NT2/D1 (cell line): ENCODE results near the gene IFNGR2.

Source experiments
- SUZ12 ChIP-seq: IDR thresholded peaks from 2 replicates; pipeline ENCODE4 v1.6.1; 2011; ENCODE audit not compliant: insufficient read length, insufficient read depth; ENCODE audit errors: extremely low read depth
- YY1 ChIP-seq: IDR thresholded peaks from 2 replicates; pipeline ENCODE4 v1.6.1; 2011; ENCODE audit not compliant: insufficient read length, insufficient read depth
- ZNF274 ChIP-seq: IDR thresholded peaks from 2 replicates; pipeline ENCODE4 v1.6.1; 2011; ENCODE audit warnings: mild to moderate bottlenecking, low read depth, low read length

- no peak for TF ChIP-seq SUZ12
- no peak for TF ChIP-seq YY1
- no peak for TF ChIP-seq ZNF274
Observed at GRCh38 chr21:33403128-33403785, at the start of gene IFNGR2.
